Measurements from ENCODE around the gene DNAAF1. TPM values are rescaled to one million over a fixed set of nuclear protein-coding genes. Genes with fewer than 3 reads are reported as not detected.
"Not testable (repeated sequence)": the region's sequence is repeated elsewhere in the genome, so short reads cannot be mapped to it uniquely, and the experiment has no call there.

The DNAAF1 gene
- total RNA-seq, 1 donor from 2014 or later, result not detected

GRCh38 chr16:84117494-84117843 lies 27.6 kb upstream of the DNAAF1 start:
- H3K27me3 Mint-ChIP-seq (ENCODE audit: unreplicated experiment), result no peaks in the 10 kb centered on the region
- TF ChIP-seq, protein P1, sequence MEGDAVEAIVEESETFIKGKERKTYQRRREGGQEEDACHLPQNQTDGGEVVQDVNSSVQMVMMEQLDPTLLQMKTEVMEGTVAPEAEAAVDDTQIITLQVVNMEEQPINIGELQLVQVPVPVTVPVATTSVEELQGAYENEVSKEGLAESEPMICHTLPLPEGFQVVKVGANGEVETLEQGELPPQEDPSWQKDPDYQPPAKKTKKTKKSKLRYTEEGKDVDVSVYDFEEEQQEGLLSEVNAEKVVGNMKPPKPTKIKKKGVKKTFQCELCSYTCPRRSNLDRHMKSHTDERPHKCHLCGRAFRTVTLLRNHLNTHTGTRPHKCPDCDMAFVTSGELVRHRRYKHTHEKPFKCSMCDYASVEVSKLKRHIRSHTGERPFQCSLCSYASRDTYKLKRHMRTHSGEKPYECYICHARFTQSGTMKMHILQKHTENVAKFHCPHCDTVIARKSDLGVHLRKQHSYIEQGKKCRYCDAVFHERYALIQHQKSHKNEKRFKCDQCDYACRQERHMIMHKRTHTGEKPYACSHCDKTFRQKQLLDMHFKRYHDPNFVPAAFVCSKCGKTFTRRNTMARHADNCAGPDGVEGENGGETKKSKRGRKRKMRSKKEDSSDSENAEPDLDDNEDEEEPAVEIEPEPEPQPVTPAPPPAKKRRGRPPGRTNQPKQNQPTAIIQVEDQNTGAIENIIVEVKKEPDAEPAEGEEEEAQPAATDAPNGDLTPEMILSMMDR (IDR thresholded peaks at IDR 0.05), result no peak
- no peaks in the 10 kb centered on the region for H3K9me3 Mint-ChIP-seq (ENCODE audit: unreplicated experiment)
- H3K27ac Mint-ChIP-seq (ENCODE audit: unreplicated experiment), result peak overlapping the region; percentile 87
- H3K36me3 Mint-ChIP-seq (ENCODE audit: unreplicated experiment), result peaks cover 5% of the 10 kb centered on the region
- H3K4me3 Mint-ChIP-seq (ENCODE audit: unreplicated experiment), result peak overlapping the region; percentile 90
- peak; percentile 73 for DNase-seq (ENCODE audit: extremely low spot score, unreplicated experiment)
- peaks cover 23% of the 10 kb centered on the region for H3K4me1 Mint-ChIP-seq (ENCODE audit: unreplicated experiment)

GRCh38 chr16:84118315-84118714 lies 26.8 kb upstream of the DNAAF1 start:
- peaks cover 23% of the 10 kb centered on the region for H3K4me1 Mint-ChIP-seq (ENCODE audit: unreplicated experiment)
- H3K4me3 Mint-ChIP-seq (ENCODE audit: unreplicated experiment), result peak overlapping the region; percentile 48
- H3K27me3 Mint-ChIP-seq (ENCODE audit: unreplicated experiment); DNase-seq (ENCODE audit: extremely low spot score, unreplicated experiment); H3K36me3 Mint-ChIP-seq (ENCODE audit: unreplicated experiment); H3K9me3 Mint-ChIP-seq (ENCODE audit: unreplicated experiment); H3K27ac Mint-ChIP-seq (ENCODE audit: unreplicated experiment): not testable (repeated sequence)

DNA sequence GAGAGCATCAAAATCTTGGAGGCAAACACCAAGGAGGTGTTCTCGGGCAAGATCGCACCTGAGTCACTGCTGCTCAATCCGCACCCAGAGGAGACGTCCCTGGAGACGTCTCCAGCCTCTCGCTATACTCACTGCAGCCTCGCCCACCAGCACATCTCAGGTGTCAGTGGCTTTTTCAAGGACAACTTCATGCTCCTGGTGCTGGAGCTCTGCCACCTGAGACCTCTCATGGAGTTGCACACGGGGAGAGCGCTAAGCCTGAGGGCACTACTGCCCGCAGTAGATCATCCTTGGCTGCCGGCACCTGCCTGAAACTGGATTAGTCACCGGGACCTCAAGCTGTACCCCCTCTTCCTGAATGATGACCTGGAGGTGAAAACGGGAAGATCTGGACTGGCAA lies 25.7 kb upstream of the DNAAF1 start:
- TF ChIP-seq, protein P1 (IDR thresholded peaks at IDR 0.05), result no peak
- Mint-ChIP-seq H3K4me1 (ENCODE audit: unreplicated experiment) (peaks cover 20% of the 10 kb centered on the region), H3K27ac (ENCODE audit: unreplicated experiment) (no peak overlapping the region), H3K9me3 (ENCODE audit: unreplicated experiment) (no peaks in the 10 kb centered on the region), H3K4me3 (ENCODE audit: unreplicated experiment) (no peak overlapping the region), H3K36me3 (ENCODE audit: unreplicated experiment) (peaks cover 9% of the 10 kb centered on the region), H3K27me3 (ENCODE audit: unreplicated experiment) (no peaks in the 10 kb centered on the region)
- DNase-seq (ENCODE audit: extremely low spot score, unreplicated experiment), result no peak

DNA sequence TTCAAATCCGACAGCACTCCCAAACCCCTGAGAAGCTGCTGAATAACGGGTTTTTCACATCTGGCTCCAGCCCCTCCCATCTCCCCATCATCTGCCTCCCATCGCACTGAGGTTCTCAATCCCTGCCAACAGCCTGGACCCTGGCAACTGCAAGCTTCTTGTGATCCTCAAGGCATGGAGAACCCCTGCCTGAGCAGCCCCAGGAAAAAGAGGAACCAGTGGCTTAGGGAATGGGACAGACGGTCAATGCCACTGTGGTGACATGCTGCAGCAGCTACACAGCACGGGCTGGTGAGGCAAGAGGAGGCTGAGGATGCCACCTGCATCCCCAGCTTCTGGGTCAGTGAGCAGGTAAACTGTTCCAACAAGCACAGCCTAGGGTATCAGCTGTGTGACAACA lies 25.1 kb upstream of the DNAAF1 start:
- Mint-ChIP-seq H3K27ac (ENCODE audit: unreplicated experiment) (no peak overlapping the region), H3K27me3 (ENCODE audit: unreplicated experiment) (no peaks in the 10 kb centered on the region), H3K4me3 (ENCODE audit: unreplicated experiment) (no peak overlapping the region), H3K9me3 (ENCODE audit: unreplicated experiment) (no peaks in the 10 kb centered on the region), H3K36me3 (ENCODE audit: unreplicated experiment) (peaks cover 9% of the 10 kb centered on the region), H3K4me1 (ENCODE audit: unreplicated experiment) (peaks cover 17% of the 10 kb centered on the region)
- DNase-seq (ENCODE audit: extremely low spot score, unreplicated experiment), result no peak
- TF ChIP-seq, protein P1 (IDR thresholded peaks at IDR 0.05), result no peak

- TF ChIP-seq, protein P1 (IDR thresholded peaks at IDR 0.05), result no peak
- H3K4me3 Mint-ChIP-seq (ENCODE audit: unreplicated experiment), result no peak overlapping the region
- H3K9me3 Mint-ChIP-seq (ENCODE audit: unreplicated experiment), result no peaks in the 10 kb centered on the region
- peaks cover 9% of the 10 kb centered on the region for H3K36me3 Mint-ChIP-seq (ENCODE audit: unreplicated experiment)
- DNase-seq (ENCODE audit: extremely low spot score, unreplicated experiment), result no peak
- H3K27ac Mint-ChIP-seq (ENCODE audit: unreplicated experiment), result no peak overlapping the region
- peaks cover 9% of the 10 kb centered on the region for H3K4me1 Mint-ChIP-seq (ENCODE audit: unreplicated experiment)
- H3K27me3 Mint-ChIP-seq (ENCODE audit: unreplicated experiment), result no peaks in the 10 kb centered on the region
These were observed 24.1 kb upstream of the DNAAF1 start for GRCh38 chr16:84121007-84121406.
